ENCODE results near the gene CMTM8.
"Not testable (repeated sequence)": the region's sequence is repeated elsewhere in the genome, so short reads cannot be mapped to it uniquely, and the experiment has no call there.

Gene CMTM8

GRCh38 chr3:32238453-32239306 lies at the start of gene CMTM8:
Gene CMTM8, plus strand, starts transcription at chr3:32238680. Its CDS starts 293 bp downstream, at chr3:32238973.
- no peak for TF ChIP-seq CTCF (IDR thresholded peaks at IDR 0.05; ENCODE audit: low read depth, low read length, missing control alignments)
- in situ Hi-C loops (cut with HindIII; ENCODE audit: low pct_ligation_motif_present, low sequenced_read_pairs): no loop called here
- H3K27me3 ChIP-seq (replicated peaks): no peaks in the 10 kb centered on the region
- H3K27ac ChIP-seq: no peak within 1 kb of the TSS
- no peaks in the 10 kb centered on the region for H3K36me3 ChIP-seq (replicated peaks)
- H3K4me3 ChIP-seq (ENCODE audit: low read depth, low read length): peak within 1 kb of the TSS; percentile 76
- no peak for DNase-seq

GRCh38 chr3:32189693-32190092 lies 48.8 kb upstream of the CMTM8 start:
- TF ChIP-seq CTCF (IDR thresholded peaks at IDR 0.05; ENCODE audit: low read depth, low read length, missing control alignments): no peak
- no peaks in the 10 kb centered on the region for H3K36me3 ChIP-seq (replicated peaks)
- DNase-seq: no peak
- no peak overlapping the region for H3K27ac ChIP-seq
- no peaks in the 10 kb centered on the region for H3K27me3 ChIP-seq (replicated peaks)
- H3K4me3 ChIP-seq (ENCODE audit: low read depth, low read length): no peak overlapping the region
- in situ Hi-C loops (cut with HindIII; ENCODE audit: low pct_ligation_motif_present, low sequenced_read_pairs): no loop called here

GRCh38 chr3:32190556-32190955 lies 47.9 kb upstream of the CMTM8 start:
- H3K4me3 ChIP-seq (ENCODE audit: low read depth, low read length); H3K27me3 ChIP-seq (replicated peaks); DNase-seq; H3K36me3 ChIP-seq (replicated peaks); H3K27ac ChIP-seq; in situ Hi-C loops (cut with HindIII; ENCODE audit: low pct_ligation_motif_present, low sequenced_read_pairs): not testable (repeated sequence)

- no peak for TF ChIP-seq CTCF (IDR thresholded peaks at IDR 0.05; ENCODE audit: low read depth, low read length, missing control alignments)
- no peak overlapping the region for H3K4me3 ChIP-seq (ENCODE audit: low read depth, low read length)
- no peaks in the 10 kb centered on the region for H3K36me3 ChIP-seq (replicated peaks)
- in situ Hi-C loops (cut with HindIII; ENCODE audit: low pct_ligation_motif_present, low sequenced_read_pairs): no loop called here
- no peak for DNase-seq
- no peaks in the 10 kb centered on the region for H3K27me3 ChIP-seq (replicated peaks)
- no peak overlapping the region for H3K27ac ChIP-seq
Observed at GRCh38 chr3:32193101-32193500, 45.4 kb upstream of the CMTM8 start.

- in situ Hi-C loops (cut with HindIII; ENCODE audit: low pct_ligation_motif_present, low sequenced_read_pairs): no loop called here
- TF ChIP-seq CTCF (IDR thresholded peaks at IDR 0.05; ENCODE audit: low read depth, low read length, missing control alignments): no peak
- Histone ChIP-seq H3K27me3 (replicated peaks) (no peaks in the 10 kb centered on the region), H3K27ac (no peak overlapping the region), H3K4me3 (ENCODE audit: low read depth, low read length) (no peak overlapping the region), H3K36me3 (replicated peaks) (no peaks in the 10 kb centered on the region)
- DNase-seq: no peak
Observed at GRCh38 chr3:32194653-32195052, 43.8 kb upstream of the CMTM8 start.

- Histone ChIP-seq H3K36me3 (replicated peaks) (no peaks in the 10 kb centered on the region), H3K4me3 (ENCODE audit: low read depth, low read length) (no peak overlapping the region), H3K27ac (no peak overlapping the region), H3K27me3 (replicated peaks) (no peaks in the 10 kb centered on the region)
- in situ Hi-C loops (cut with HindIII; ENCODE audit: low pct_ligation_motif_present, low sequenced_read_pairs): no loop called here
- no peak for TF ChIP-seq CTCF (IDR thresholded peaks at IDR 0.05; ENCODE audit: low read depth, low read length, missing control alignments)
- no peak for DNase-seq
Observed at GRCh38 chr3:32195995-32196540, 42.4 kb upstream of the CMTM8 start.
